Endothelial cell of umbilical vein (primary cell): ENCODE measurements around the gene VWA1. TPM values are rescaled to one million over a fixed set of nuclear protein-coding genes. Genes with fewer than 3 reads are reported as not detected.

Experiments
- BruUV-seq: library from RNA; stranded (reverse); fragments of 400-500 nt; replicated peaks from 2 replicates; lab custom pipeline; 2021; lab: Mats Ljungman, UMichigan
- CTCF ChIA-PET: fragments of 300-600, 350-600 bp; sonication (Branson Sonifier 250); formaldehyde crosslinking; loops from one replicate; lab custom pipeline; 2021; ENCODE audit warnings: antibody characterized with exemption, inconsistent platforms; lab: Charles Lee
- POLR2A ChIA-PET: fragments of 300-600, 350-600 bp; sonication (Branson Sonifier 250); formaldehyde crosslinking; loops from one replicate; lab custom pipeline; 2021; ENCODE audit warnings: antibody characterized with exemption, inconsistent platforms; lab: Charles Lee
- DNase-seq: peaks from one replicate; pipeline ENCODE4 v3.0.0-alpha.2; 2011; ENCODE audit warnings: low read depth, low spot score
- FAIRE-seq: peaks from 2 replicates; lab custom pipeline; 2011; peaks lifted over from hg19 to GRCh38; lab: Jason Lieb, UNC
- H2AFZ ChIP-seq: 2 replicates; pipeline ENCODE4 v1.6.0; 2012; ENCODE audit warnings: low read depth, low read length, control low read depth, inconsistent platforms
- H3K27ac ChIP-seq: 2 replicates; pipeline ENCODE4 v1.5.1; 2011; ENCODE audit warnings: low read depth, mild to moderate bottlenecking, control low read depth, low read length, moderate library complexity; ENCODE audit not compliant: insufficient read depth
- H3K27me3 ChIP-seq, 2 experiments: 2 replicates each; pipeline versions ENCODE4 v1.6.0 to v1.6.1; 2011; ENCODE audit warnings: low read length in 2 of 2, mixed read lengths in 1 of 2; ENCODE audit not compliant: control insufficient read depth in 2 of 2, insufficient read depth in 2 of 2
- H3K36me3 ChIP-seq, 2 experiments: 2 replicates in 1 of 2; 3 replicates in 1 of 2; pipeline ENCODE4 v1.5.1; 2011; ENCODE audit warnings: low read length in 2 of 2, mild to moderate bottlenecking in 1 of 2, moderate library complexity in 1 of 2; ENCODE audit not compliant: control insufficient read depth in 2 of 2, insufficient read depth in 2 of 2; ENCODE audit errors: extremely low read depth in 1 of 2
- H3K4me1 ChIP-seq: 3 replicates; pipeline ENCODE4 v1.5.1; 2011; ENCODE audit warnings: mild to moderate bottlenecking, low read length; ENCODE audit not compliant: control insufficient read depth, insufficient read depth; ENCODE audit errors: extremely low read depth
- H3K4me2 ChIP-seq: 2 replicates; pipeline ENCODE4 v1.6.1; 2011; ENCODE audit warnings: low read length, control low read depth, mixed read lengths; ENCODE audit not compliant: insufficient read depth
- H3K4me3 ChIP-seq, 3 experiments: fragments of 200-600 bp in 1 of 3; sonication (generic), shearing (Covaris generic) in 1 of 3; replicated peaks in 1 of 3; 2 replicates each; pipeline ENCODE4 v1.5.1; 2011 to 2016; ENCODE audit warnings: control low read depth in 3 of 3, low read length in 3 of 3, mild to moderate bottlenecking in 2 of 3, inconsistent platforms in 1 of 3, low read depth in 1 of 3, moderate library complexity in 1 of 3; ENCODE audit not compliant: insufficient read depth in 1 of 3
- H3K79me2 ChIP-seq: 2 replicates; pipeline ENCODE4 v1.6.0; 2012; ENCODE audit warnings: low read length, inconsistent platforms; ENCODE audit not compliant: control insufficient read depth, insufficient read depth
- H3K9ac ChIP-seq: replicated peaks from 2 replicates; pipeline ENCODE3; 2011; ENCODE audit warnings: low read length, control low read depth; ENCODE audit not compliant: insufficient read depth; ENCODE audit errors: extremely low read depth
- H3K9me1 ChIP-seq: replicated peaks from 3 replicates; pipeline ENCODE4 v1.6.0; 2011; ENCODE audit warnings: mild to moderate bottlenecking, low read length; ENCODE audit not compliant: control insufficient read depth, insufficient read depth; ENCODE audit errors: extremely low read depth
- H3K9me3 ChIP-seq: replicated peaks from 2 replicates; pipeline ENCODE4 v1.5.1; 2012; ENCODE audit warnings: low read length, inconsistent platforms; ENCODE audit not compliant: control insufficient read depth, insufficient read depth
- H4K20me1 ChIP-seq: replicated peaks from 2 replicates; pipeline ENCODE3; 2011; ENCODE audit warnings: mild to moderate bottlenecking, low read length; ENCODE audit not compliant: control insufficient read depth, insufficient read depth; ENCODE audit errors: extremely low read depth
- CTCF ChIP-seq, 2 donors: IDR thresholded peaks; 1 replicate in 1 of 2; 2 replicates in 1 of 2; pipeline ENCODE4 v1.5.1; 2011; ENCODE audit warnings: low read length in 2 of 2, mild to moderate bottlenecking in 2 of 2, moderate library complexity in 2 of 2, control low read depth in 1 of 2, inconsistent platforms in 1 of 2, low read depth in 1 of 2; ENCODE audit not compliant: insufficient read depth in 1 of 2; ENCODE audit errors: extremely low read depth in 1 of 2
- EZH2 ChIP-seq: IDR thresholded peaks from 2 replicates; pipeline ENCODE4 v1.6.1; 2012; ENCODE audit warnings: borderline replicate concordance, low read depth, mild to moderate bottlenecking, moderate library complexity, low read length, inconsistent platforms; ENCODE audit not compliant: severe bottlenecking
- FOS ChIP-seq: IDR thresholded peaks from 2 replicates; pipeline ENCODE4 v1.6.1; 2011; ENCODE audit warnings: mild to moderate bottlenecking, low read length, moderate library complexity, borderline replicate concordance; ENCODE audit not compliant: insufficient read depth
- GATA2 ChIP-seq: IDR thresholded peaks from 2 replicates; pipeline ENCODE4 v1.7.0; 2011; ENCODE audit warnings: low read depth, mild to moderate bottlenecking, moderate library complexity, mixed read lengths, low read length; ENCODE audit not compliant: insufficient read length, insufficient read depth
- JUN ChIP-seq: IDR thresholded peaks from 2 replicates; pipeline ENCODE4 v1.6.1; 2011; ENCODE audit warnings: borderline replicate concordance, low read depth; ENCODE audit not compliant: insufficient read length, insufficient read depth
- MAX ChIP-seq: IDR thresholded peaks from 2 replicates; pipeline ENCODE4 v1.6.1; 2011; ENCODE audit not compliant: insufficient read depth, insufficient read length
- MYC ChIP-seq: IDR thresholded peaks from one replicate; pipeline ENCODE4 v1.6.1; 2011; ENCODE audit warnings: mild to moderate bottlenecking, low read depth, low read length
- POLR2A ChIP-seq: IDR thresholded peaks from 2 replicates; pipeline ENCODE4 v1.6.1; 2012; ENCODE audit warnings: low read depth, mild to moderate bottlenecking, control low read depth, low read length
- POLR2AphosphoS5 ChIP-seq: IDR thresholded peaks from 2 replicates; pipeline ENCODE4 v1.6.1; 2012; ENCODE audit warnings: low read depth, mild to moderate bottlenecking, control low read depth, low read length, moderate library complexity; ENCODE audit not compliant: insufficient read depth
- dilution Hi-C: fragments of 300-500 bp; cut with MboI; formaldehyde crosslinking; loops from one replicate; pipeline ENCODE4 v1.15.0; 2019; ENCODE audit warnings: low sequenced_read_pairs; ENCODE audit not compliant: extremely low pct_ligation_motif_present
- intact Hi-C: fragments of 100-400 bp; cut with micrococcal nuclease; formaldehyde crosslinking; loops from one replicate; pipeline ENCODE4 v1.10.0; 2022
- polyA plus RNA-seq, 4 experiments: library from polyadenylated mRNA; depleted of rRNA in 3 of 4; stranded (reverse) in 3 of 4; unstranded in 1 of 4; fragments of >200 nt; gene quantifications; 2 replicates each; pipeline versions ENCODE4 v1.2.1 to v1.2.3, GENCODE V29; 2011 to 2012; ENCODE audit warnings: missing spikeins in 1 of 4
- total RNA-seq: library from RNA; stranded (reverse); gene quantifications from 2 replicates; pipeline ENCODE4 v1.2.3, GENCODE V29; 2021

Gene VWA1
- total and polyA plus RNA-seq, 2 donors (not counting 3 experiments of a cell fraction or from before 2014, with no cell fraction given): 2.0 to 6.1 TPM

- no peaks in the 10 kb centered on the region for H3K36me3 ChIP-seq
- intact Hi-C loops (loop anchor here (1.0 kb wide), 1 partner anchor 26 kb away; the partner anchor contains the start of gene MRPL20), dilution Hi-C loops (no loop called here)
- DNase-seq: peak; percentile 59
- H3K27ac ChIP-seq: no peak overlapping the region
- no TSS peak for BruUV-seq
- no peaks in the 10 kb centered on the region for H4K20me1 ChIP-seq
- CTCF ChIA-PET: interaction anchor here (0.7 to 2.4 kb wide), 4 partner anchors 26 to 35 kb away, joined by 3 to 7 read pairs (median 4); partner anchors contain the start of genes CCNL2 and MRPL20
- no peaks in the 10 kb centered on the region for H3K9me1 ChIP-seq
- H3K9me3 ChIP-seq: no peaks in the 10 kb centered on the region
- POLR2A ChIA-PET: no interaction called here
- H3K4me1 ChIP-seq: peaks cover 19% of the 10 kb centered on the region
- peak; percentile 55 for FAIRE-seq
- no peaks in the 10 kb centered on the region for H3K79me2 ChIP-seq
- TF ChIP-seq JUN (no peak), MAX (no peak), CTCF (IDR thresholded peaks at IDR 0.05; ENCODE audit: extremely low read depth in 1 of 2, insufficient read depth in 1 of 2, low read depth in 1 of 2, low read length in 2 of 2) (no peak), EZH2 (no peak), POLR2AphosphoS5 (no peak), GATA2 (no peak), MYC (no peak), POLR2A (no peak), FOS (no peak)
- no peak overlapping the region for H3K4me2 ChIP-seq
- H3K27me3 ChIP-seq: no peaks in the 10 kb centered on the region
- H3K9ac ChIP-seq: no peak overlapping the region
- H2AFZ ChIP-seq: peak overlapping the region; percentile 71
- H3K4me3 ChIP-seq: no peak overlapping the region
Observed at GRCh38 chr1:1433804-1434130, 1.7 kb upstream of the VWA1 start.
